ENCODE results near the gene AFM. TPM values are rescaled to one million over a fixed set of nuclear protein-coding genes. Genes with fewer than 3 reads are reported as not detected.

The AFM gene
- total and polyA plus RNA-seq, 5 experiments from 2014 or later: not detected

GRCh38 chr4:73453701-73454005 lies 27.9 kb upstream of the AFM start:
- ATAC-seq (no peak), DNase-seq (no peak)
- Mint-ChIP-seq H3K36me3 (no peaks in the 10 kb centered on the region), H3K9me3 (no peaks in the 10 kb centered on the region), H3K4me3 (no peak overlapping the region), H3K27ac (no peak overlapping the region), H3K27me3 (peaks cover 6 to 27% (median 10%) of the 10 kb centered on the region in 5 donors), H3K4me1 (no peaks in the 10 kb centered on the region)
- POLR2A ChIA-PET: interaction anchor here (0.6 kb wide), 1 partner anchor 28 kb away, joined by 3 read pairs; no protein-coding TSS in a partner anchor

- Mint-ChIP-seq H3K36me3 (no peaks in the 10 kb centered on the region), H3K9me3 (peaks cover 0 to 4% (median 0%) of the 10 kb centered on the region in 9 donors), H3K4me1 (no peaks in the 10 kb centered on the region), H3K4me3 (no peak overlapping the region), H3K27ac (no peak overlapping the region), H3K27me3 (peaks cover 5 to 31% (median 11%) of the 10 kb centered on the region in 5 donors)
- DNase-seq (no peak), ATAC-seq (no peak)
- POLR2A ChIA-PET: no interaction called here
Measured at GRCh38 chr4:73454920-73455319, 26.6 kb upstream of the AFM start.

- peaks cover 5 to 31% (median 11%) of the 10 kb centered on the region in 5 donors for H3K27me3 Mint-ChIP-seq
- H3K36me3 Mint-ChIP-seq: no peaks in the 10 kb centered on the region
- no peaks in the 10 kb centered on the region for H3K4me1 Mint-ChIP-seq
- POLR2A ChIA-PET: no interaction called here
- ATAC-seq (no peak), DNase-seq (no peak)
- H3K9me3 Mint-ChIP-seq: peaks cover 0 to 4% (median 0%) of the 10 kb centered on the region in 9 donors
- H3K27ac Mint-ChIP-seq: no peak overlapping the region
- H3K4me3 Mint-ChIP-seq: no peak overlapping the region
Measured at GRCh38 chr4:73456177-73457022, 25.1 kb upstream of the AFM start.

- POLR2A ChIA-PET: no interaction called here
- Mint-ChIP-seq H3K36me3 (peaks cover 0 to 7% (median 0%) of the 10 kb centered on the region in 3 donors), H3K4me1 (no peaks in the 10 kb centered on the region), H3K9me3 (peaks cover 0 to 4% (median 0%) of the 10 kb centered on the region in 9 donors), H3K27ac (no peak overlapping the region), H3K4me3 (no peak overlapping the region), H3K27me3 (peaks cover 4 to 19% (median 15%) of the 10 kb centered on the region in 5 donors)
- no peak for DNase-seq
- no peak for ATAC-seq
Measured at GRCh38 chr4:73458184-73459047, 23.1 kb upstream of the AFM start.

GRCh38 chr4:73459048-73459421 lies 22.5 kb upstream of the AFM start:
- Mint-ChIP-seq H3K4me3 (no peak overlapping the region), H3K36me3 (peaks cover 0 to 7% (median 0%) of the 10 kb centered on the region in 3 donors), H3K27ac (no peak overlapping the region), H3K27me3 (peaks cover 4 to 21% (median 18%) of the 10 kb centered on the region in 5 donors), H3K4me1 (no peaks in the 10 kb centered on the region), H3K9me3 (peaks cover 0 to 4% (median 0%) of the 10 kb centered on the region in 9 donors)
- DNase-seq: no peak
- POLR2A ChIA-PET: no interaction called here
- no peak for ATAC-seq

- peaks cover 0 to 4% (median 0%) of the 10 kb centered on the region in 9 donors for H3K9me3 Mint-ChIP-seq
- H3K36me3 Mint-ChIP-seq: peaks cover 0 to 7% (median 0%) of the 10 kb centered on the region in 3 donors
- no peak for DNase-seq
- POLR2A ChIA-PET: no interaction called here
- ATAC-seq: no peak
- H3K4me1 Mint-ChIP-seq: no peaks in the 10 kb centered on the region
- no peak overlapping the region for H3K27ac Mint-ChIP-seq
- H3K4me3 Mint-ChIP-seq: no peak overlapping the region
- peaks cover 4 to 23% (median 18%) of the 10 kb centered on the region in 5 donors for H3K27me3 Mint-ChIP-seq
Measured at GRCh38 chr4:73460913-73461522, 20.5 kb upstream of the AFM start.

GRCh38 chr4:73468170-73468569 lies 13.4 kb upstream of the AFM start:
- ATAC-seq: no peak
- DNase-seq: no peak
- peaks cover 5 to 32% (median 9%) of the 10 kb centered on the region in 5 donors for H3K27me3 Mint-ChIP-seq
- POLR2A ChIA-PET: no interaction called here
- H3K9me3 Mint-ChIP-seq: peaks cover 0 to 22% (median 5%) of the 10 kb centered on the region in 9 donors
- H3K36me3 Mint-ChIP-seq: peaks cover 0 to 5% (median 0%) of the 10 kb centered on the region in 3 donors
- no peak overlapping the region for H3K4me3 Mint-ChIP-seq
- no peak overlapping the region for H3K27ac Mint-ChIP-seq
- H3K4me1 Mint-ChIP-seq: no peaks in the 10 kb centered on the region

GRCh38 chr4:73470728-73471127 lies 10.8 kb upstream of the AFM start:
- Mint-ChIP-seq H3K4me3 (no peak overlapping the region), H3K36me3 (peaks cover 0 to 15% (median 0%) of the 10 kb centered on the region in 3 donors), H3K27me3 (peaks cover 2 to 45% (median 9%) of the 10 kb centered on the region in 5 donors), H3K9me3 (peaks cover 3 to 38% (median 14%) of the 10 kb centered on the region in 9 donors), H3K4me1 (no peaks in the 10 kb centered on the region), H3K27ac (no peak overlapping the region)
- DNase-seq (no peak), ATAC-seq (no peak)
- POLR2A ChIA-PET: no interaction called here

GRCh38 chr4:73477176-73477575 lies 4.4 kb upstream of the AFM start:
- Mint-ChIP-seq H3K4me1 (no peaks in the 10 kb centered on the region), H3K9me3 (peaks cover 3 to 32% (median 13%) of the 10 kb centered on the region in 9 donors), H3K4me3 (no peak overlapping the region), H3K27ac (no peak overlapping the region), H3K36me3 (peaks cover 0 to 18% (median 0%) of the 10 kb centered on the region in 3 donors), H3K27me3 (peaks cover 4 to 35% (median 8%) of the 10 kb centered on the region in 5 donors)
- DNase-seq: no peak
- POLR2A ChIA-PET: no interaction called here
- ATAC-seq: no peak

GRCh38 chr4:73479323-73479722 lies 2.2 kb upstream of the AFM start:
- no peaks in the 10 kb centered on the region for H3K4me1 Mint-ChIP-seq
- peaks cover 0 to 9% (median 0%) of the 10 kb centered on the region in 3 donors for H3K36me3 Mint-ChIP-seq
- DNase-seq (no peak), ATAC-seq (no peak)
- POLR2A ChIA-PET: no interaction called here
- H3K9me3 Mint-ChIP-seq: peaks cover 0 to 15% (median 5%) of the 10 kb centered on the region in 9 donors
- H3K27me3 Mint-ChIP-seq: peaks cover 3 to 32% (median 9%) of the 10 kb centered on the region in 5 donors
- H3K4me3 Mint-ChIP-seq: no peak overlapping the region
- no peak overlapping the region for H3K27ac Mint-ChIP-seq

GRCh38 chr4:73485085-73485484 lies 3.5 kb downstream of the AFM start:
- DNase-seq (no peak), ATAC-seq (no peak)
- H3K27me3 Mint-ChIP-seq: peaks cover 5 to 22% (median 11%) of the 10 kb centered on the region in 5 donors
- no peak overlapping the region for H3K4me3 Mint-ChIP-seq
- no peaks in the 10 kb centered on the region for H3K4me1 Mint-ChIP-seq
- H3K9me3 Mint-ChIP-seq: no peaks in the 10 kb centered on the region
- no peak overlapping the region for H3K27ac Mint-ChIP-seq
- no peaks in the 10 kb centered on the region for H3K36me3 Mint-ChIP-seq
- POLR2A ChIA-PET: no interaction called here

- H3K27me3 Mint-ChIP-seq: peaks cover 5 to 23% (median 11%) of the 10 kb centered on the region in 5 donors
- ATAC-seq: no peak
- POLR2A ChIA-PET: no interaction called here
- no peaks in the 10 kb centered on the region for H3K9me3 Mint-ChIP-seq
- H3K36me3 Mint-ChIP-seq: no peaks in the 10 kb centered on the region
- H3K27ac Mint-ChIP-seq: no peak overlapping the region
- no peak for DNase-seq
- H3K4me3 Mint-ChIP-seq: no peak overlapping the region
- H3K4me1 Mint-ChIP-seq: no peaks in the 10 kb centered on the region
Measured at GRCh38 chr4:73485596-73485995, 4.1 kb downstream of the AFM start.

GRCh38 chr4:73486497-73486896 lies 5.0 kb downstream of the AFM start:
- no peaks in the 10 kb centered on the region for H3K36me3 Mint-ChIP-seq
- H3K4me3 Mint-ChIP-seq: no peak overlapping the region
- H3K27me3 Mint-ChIP-seq: peaks cover 4 to 22% (median 11%) of the 10 kb centered on the region in 5 donors
- H3K27ac Mint-ChIP-seq: no peak overlapping the region
- H3K9me3 Mint-ChIP-seq: no peaks in the 10 kb centered on the region
- H3K4me1 Mint-ChIP-seq: no peaks in the 10 kb centered on the region
- POLR2A ChIA-PET: no interaction called here
- DNase-seq: no peak
- no peak for ATAC-seq

Data from naive thymus-derived CD8-positive, alpha-beta T cell (primary cell).